T-helper 9 cell (primary cell): ENCODE data around the gene FAM81B.

Experiments
- DNase-seq: peaks from one replicate; pipeline ENCODE4 v3.0.0-alpha.2; 2020

The FAM81B gene

DNA sequence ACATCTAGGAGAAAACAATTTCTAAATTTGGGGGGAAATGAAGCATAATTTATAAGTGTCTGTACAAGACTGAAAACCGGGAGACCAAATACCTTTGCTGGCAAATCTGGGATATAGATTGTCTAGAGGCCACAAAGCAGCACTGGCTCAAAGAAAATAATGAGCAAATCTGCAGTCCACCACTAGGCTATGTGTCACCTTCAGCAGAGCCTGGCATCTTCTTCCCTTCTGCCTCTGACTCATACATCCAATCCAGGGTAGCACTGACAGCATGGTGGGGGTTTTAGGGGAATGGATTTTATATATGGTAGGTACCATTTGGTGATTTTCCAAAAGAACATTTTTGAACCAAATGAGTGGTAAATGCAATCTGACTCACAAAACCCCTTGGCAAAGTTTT, 12.8 kb downstream of the FAM81B start:
- DNase-seq, result no peak

DNA sequence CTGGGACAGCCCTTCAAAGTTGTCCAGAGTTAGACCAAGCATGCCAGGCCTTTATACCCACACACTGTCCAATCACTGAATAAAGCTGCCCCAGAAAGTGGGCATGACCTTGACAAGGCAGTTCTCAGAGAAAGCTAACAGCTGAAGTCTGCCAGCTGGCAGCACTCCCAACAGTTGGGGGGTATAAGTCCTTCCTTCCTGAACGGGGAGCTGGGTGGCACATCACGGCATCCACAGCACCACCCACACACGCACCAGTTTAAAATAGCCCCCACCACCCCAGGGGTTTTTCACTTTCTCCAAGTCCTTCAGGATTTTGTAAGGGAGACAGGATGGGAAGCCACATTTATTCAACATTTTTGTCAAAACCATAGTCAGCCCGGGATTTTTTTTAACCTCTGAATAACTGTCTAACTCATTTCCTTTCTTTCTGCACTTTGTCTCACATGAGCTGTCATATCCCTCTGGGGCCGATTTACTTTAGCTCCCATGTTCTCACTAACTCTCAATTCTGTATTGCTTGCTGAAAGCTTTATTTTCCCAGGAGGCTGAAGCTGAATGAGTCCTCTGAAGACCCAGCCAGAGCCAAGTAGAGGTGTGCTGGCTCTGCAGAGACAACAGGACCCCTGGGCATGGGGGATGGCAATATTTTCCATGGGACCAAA, 15.4 kb downstream of the FAM81B start:
- DNase-seq, result no peak

DNA sequence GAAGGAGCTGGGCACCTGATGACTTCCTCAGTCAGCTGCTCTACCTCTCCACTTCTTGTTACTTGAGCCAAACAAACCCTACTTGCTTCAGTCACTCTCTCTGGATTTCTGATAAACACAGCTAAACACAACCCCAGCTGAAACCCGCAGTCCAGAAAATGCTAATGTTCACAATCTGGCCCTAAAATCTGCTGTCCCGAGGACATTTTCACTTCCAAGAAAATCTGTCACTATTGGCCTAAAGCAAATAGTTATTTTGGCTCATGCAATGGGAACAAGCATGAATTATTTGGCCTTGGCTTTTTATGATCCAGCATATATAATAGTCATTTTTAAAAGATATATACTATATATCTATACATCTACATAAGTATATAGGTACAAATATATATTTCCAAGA, 19.1 kb downstream of the FAM81B start:
- no peak for DNase-seq

DNA sequence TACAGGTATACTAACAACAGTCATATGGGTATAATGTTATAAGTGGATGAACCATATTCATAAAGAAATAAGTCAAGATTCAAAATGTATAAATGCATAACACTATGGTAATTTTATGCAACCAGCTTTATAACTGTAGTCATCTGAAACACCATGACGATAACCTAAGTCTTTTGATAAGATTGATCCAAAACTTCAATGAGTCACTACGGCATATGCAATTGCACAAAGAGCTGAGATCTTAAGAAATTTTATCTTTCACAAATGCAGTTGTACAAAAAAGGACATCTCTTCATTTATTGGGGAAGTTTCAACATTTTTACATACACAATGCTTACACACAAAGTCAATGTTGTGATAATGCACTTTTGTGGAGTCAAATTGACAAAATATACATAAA, 20.3 kb downstream of the FAM81B start:
- no peak for DNase-seq

DNA sequence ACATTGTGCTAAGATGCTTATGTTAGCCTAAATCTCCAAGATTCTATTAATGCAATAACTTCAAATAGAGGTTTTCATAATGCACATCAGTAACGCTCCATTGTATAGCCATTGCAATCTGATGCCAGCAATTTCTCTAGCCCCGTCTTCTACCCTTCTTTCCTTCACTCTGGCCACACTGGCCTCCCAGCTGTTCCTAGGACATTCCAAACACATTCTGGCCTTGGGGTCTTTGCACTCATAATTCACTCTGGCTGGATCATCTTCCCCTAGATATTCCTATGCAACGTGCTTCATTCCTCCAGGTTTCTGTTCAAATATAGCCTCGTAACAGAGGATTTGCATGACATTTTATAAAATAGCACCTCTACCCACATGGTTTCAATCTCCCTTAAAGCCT, 23.3 kb downstream of the FAM81B start:
- DNase-seq, result no peak

DNA sequence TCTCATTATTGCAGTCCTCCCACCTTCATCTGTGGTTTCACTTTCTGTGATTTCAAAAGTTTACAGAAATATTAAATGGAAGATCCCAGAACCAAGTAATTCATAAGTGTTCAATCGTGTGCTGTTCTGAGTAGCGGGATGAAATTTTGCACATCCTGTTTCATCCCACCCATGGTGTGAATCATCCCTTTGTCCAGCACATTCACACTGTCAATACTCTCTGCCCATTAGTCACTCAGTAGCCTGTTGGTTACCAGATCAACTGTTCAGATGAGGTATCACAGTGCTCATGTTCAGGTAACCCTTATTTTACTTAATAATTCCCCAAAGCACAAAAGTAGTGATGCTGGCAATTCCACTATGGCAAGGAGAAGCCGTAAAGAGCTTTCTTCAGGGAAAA, 26.8 kb downstream of the FAM81B start:
- DNase-seq, result no peak

DNA sequence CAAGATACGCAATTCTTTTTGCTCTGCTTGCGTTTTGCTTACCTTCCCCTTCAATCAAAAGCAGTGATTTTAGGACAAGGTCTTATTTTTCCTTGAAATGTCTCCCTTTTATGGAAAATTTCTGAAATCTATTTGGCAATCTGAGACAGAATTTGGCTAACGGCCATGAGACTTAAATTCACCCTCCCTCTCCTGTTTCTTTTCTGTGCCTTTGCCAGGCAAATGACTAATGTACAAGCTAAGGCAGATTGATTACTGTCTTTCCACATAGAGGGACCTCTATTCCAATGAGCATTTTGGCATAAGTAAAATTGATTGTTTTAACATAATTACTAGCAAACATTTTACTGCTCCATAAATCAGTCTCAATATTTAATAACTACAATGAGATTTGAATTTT, 31.7 kb downstream of the FAM81B start:
- no peak for DNase-seq

DNA sequence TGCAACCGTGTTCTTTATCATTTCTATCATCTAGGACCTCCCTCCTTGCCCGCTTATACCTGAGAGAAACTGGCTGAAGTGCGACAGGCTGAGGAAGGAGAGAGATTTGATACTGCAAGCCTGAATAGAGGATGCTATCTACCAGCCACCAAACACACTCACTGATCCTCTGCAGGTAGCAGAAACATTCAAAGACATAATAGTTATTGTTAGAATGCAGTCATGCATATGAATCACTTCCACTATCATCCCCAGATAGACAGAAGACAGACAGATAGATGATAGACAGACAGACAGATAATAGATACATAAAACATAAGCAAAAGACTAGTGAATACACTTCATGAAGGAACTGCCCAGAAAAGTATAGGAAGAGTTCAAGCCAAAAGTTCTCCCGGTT, 32.9 kb downstream of the FAM81B start:
- DNase-seq, result no peak

DNA sequence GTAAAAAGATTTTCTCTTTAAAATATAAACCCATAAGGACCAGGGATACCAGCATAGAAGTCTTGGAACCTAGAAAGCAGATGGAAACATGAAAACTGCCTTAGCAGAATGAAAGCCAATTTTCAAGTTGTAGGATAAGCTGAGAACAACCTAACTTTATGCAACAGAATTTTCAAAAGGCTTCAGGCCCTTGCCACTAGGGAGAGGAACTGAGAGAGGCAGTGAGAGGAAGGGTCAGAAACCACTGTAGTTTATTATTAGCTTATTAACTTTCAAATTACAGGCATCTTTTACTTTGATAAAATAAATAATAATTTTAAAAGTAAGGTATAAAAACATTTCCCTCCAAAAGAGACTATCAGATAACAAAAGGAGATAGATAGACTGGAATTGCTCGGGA, 33.4 kb downstream of the FAM81B start:
- no peak for DNase-seq

DNA sequence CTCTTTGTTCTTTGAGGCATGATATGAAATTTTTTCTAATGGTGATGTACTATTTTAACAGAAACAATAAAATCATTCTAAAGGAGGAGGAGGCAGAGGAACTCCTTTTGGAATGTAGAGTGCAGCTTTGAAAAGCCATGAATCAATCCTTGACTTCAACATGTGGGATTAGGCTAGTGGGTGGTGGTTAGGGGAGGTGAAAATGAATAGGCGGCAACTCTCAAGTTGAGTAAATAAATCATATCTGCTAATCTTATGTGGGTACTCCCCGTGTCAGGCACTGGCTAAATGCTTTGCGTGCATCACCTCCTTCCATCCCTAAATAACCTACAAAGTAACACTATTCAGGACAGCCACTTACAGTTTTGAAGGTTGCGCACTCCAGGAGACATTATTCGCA, 35.1 kb downstream of the FAM81B start:
- DNase-seq, result no peak

DNA sequence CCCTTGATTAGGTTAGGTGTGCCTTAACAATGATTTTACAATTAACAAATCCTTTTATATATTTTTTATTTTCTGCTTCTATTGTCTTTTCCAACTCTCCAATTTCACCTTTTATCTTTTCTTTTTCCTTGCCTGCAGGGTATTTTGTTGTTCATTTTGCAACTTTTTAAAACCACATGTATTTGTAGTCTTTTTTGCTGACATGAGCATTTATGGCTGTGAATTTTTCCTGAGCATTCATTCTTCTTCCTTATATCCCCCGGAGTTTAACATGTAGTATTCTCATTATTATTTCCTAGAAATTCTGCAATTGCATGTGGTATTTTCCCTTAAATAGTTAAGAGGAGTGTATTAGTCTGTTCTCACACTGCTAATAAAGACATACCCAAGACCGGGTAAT, 41.6 kb downstream of the FAM81B start:
- DNase-seq, result no peak

DNA sequence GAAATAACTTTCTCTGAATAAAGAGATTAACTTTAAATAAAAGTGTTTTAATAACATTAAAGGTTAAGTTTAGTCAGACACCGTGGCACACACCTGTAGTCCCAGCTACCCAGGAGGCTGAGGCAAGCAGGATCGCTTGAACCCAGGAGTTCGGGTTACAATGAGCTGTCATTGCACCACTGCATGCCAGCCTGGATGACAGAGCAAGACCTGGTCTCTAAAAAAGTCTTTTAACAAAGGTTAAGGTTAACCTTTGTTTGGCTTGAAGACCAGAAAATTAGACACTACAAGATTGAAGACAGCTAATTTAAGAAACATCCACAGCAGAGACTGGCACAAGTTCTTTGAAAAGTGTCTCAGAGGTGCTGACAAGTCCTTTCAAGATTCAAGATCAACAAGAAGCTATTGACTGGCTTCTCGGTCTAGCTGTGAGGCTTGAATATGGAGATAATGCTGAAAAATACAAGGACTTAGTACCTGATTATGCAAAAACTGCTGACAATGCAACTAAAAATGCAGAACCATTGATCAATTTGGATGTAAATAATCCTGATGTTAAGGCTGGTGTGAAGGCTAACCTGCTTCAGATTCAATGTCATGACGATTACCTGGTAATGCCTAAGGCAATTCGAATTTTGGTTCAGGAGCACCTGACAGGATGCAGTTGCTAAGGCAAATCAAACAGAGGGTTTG, 48.8 kb downstream of the FAM81B start:
- DNase-seq, result no peak

DNA sequence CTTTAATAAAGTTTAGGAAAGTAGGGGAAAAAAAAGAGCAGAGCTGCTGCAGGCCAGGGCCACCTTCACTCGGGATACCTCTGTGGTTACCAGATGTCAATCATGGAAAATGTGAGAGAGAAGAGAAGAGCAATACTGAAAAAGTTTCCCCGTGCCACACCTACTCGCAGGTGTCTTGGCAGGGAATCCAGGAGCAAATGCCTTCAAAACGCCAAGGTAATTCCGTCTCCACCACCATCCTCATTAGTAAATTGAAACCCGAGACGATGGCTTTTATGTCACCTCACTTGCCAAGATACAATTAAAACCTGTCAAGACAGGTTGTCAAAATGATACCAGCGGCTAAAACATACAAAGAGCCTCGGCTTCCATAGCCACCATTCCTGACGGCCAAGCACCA, 49.7 kb downstream of the FAM81B start:
- DNase-seq, result no peak

DNA sequence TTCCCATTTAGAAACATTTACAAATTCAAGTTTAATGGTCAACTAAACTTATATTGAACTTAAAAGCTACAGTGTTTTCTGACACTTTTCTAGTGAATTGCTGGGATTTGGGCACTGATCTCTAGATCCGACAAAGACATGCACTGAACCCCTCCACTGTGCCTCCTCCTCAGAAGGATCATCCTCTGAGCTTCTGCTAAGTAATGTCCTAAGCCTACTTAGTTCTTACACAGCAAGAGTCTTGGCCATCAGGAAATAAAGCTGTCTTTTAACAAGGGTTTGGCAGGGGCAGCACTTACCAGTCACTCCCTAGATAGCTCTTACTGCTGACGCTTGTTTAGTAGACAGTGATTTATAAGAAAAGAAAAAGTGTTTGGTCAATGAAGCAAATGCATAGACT, 50.5 kb downstream of the FAM81B start:
- DNase-seq, result no peak

DNA sequence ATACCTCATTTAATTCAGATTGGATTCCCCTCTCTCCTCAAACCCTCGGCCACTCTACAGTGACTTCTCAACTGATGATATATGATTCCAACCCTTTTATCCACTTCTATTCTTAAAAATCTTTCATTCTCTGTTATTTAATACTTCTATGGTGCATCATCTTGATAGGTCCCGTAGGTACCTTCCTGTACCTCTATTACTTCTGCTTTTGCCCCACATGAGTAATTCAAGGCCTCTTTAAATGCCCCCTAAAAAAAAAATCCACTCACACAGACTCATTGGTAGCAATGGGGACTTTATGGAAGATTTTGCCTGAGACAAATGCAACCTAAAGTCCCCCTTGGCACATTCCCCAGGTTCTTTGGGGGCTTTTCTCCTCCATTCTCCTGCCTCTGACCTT, 54.3 kb downstream of the FAM81B start:
- no peak for DNase-seq

DNA sequence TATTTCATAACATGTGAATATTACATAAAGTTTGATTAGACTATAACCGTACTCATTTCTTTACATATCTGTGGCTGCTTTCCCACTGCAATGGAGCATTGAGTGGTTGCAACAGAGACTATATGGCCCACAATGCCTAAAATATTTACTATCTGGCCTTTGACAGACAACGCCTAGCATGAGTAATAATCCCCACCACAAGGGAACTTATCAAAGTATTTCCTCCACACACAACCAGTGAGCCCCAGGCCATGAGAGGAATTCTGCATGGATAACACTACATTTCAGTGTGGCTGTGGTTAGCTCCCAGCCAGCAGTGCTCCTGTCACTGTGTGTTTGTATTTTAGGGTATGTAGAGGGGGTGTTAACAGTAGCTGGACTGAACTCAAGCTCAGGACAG, 54.8 kb downstream of the FAM81B start:
- no peak for DNase-seq

DNA sequence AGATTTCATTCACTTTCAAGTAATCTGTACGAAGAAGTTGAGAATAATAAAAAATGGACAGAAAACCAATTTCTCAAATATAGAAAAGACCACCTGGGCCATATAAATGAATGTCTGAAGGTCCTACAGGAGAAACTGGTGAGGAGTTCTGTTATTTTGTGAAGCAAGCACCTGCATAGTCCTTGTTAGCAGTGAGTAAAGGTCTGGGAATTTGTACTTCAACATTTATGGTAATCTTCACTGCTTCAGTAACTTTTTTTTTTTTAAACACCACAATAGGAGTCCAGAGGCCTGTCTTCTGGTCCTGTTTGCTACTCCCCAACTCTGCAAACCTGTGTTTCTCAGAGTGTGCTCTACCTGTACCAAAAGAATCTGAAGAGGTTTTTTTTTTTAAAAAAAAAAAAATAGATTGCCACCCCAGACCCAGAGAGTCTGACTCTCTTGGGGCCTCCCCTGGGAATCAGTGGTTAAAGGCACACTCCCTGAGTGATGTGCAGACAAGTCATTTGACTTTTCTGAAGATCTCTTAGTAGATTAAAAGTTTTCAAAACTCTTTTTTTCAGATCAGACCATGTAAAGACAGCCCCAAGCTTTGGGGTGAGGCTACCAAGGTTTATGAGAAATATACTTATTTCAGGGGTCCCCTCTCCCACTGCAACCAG, 55.5 kb downstream of the FAM81B start:
- no peak for DNase-seq

DNA sequence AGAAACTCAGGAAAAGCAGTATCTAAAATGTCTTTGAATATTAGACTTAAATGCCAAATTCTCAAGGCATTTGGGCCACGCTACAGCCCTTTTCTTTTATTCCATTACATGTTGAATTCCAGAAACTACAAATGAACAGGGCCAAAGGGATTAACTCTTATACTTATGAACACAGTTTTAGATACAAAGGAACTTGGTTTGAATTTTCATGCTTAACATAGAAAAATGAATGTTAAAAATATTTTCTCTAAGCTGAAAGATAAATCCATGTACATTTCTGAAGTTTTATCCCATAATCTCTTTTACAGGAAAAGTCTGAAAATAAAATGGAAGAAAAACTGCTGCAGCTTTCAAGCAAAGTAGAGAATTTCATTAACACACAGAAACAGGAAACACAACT, 56.8 kb downstream of the FAM81B start:
- DNase-seq, result no peak

DNA sequence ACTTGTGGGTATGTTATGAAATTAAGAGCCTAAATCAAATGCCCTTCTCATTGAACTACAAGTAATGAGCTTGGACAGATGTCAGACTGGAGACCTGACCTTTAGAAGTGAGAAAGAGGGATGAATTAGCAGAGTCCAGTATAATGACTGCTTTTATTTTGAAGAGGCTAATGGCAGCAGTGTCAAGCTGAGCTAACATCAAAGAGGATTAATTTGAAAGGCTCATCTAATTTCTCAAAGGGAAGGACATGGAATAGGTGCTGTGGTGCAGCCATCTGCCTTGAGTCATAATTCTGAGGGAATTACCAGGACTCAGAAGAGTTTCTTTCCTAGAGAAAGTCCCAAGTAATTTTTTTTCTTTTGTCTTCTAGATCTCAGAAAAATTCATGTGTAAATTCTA, 57.6 kb downstream of the FAM81B start:
- no peak for DNase-seq

DNA sequence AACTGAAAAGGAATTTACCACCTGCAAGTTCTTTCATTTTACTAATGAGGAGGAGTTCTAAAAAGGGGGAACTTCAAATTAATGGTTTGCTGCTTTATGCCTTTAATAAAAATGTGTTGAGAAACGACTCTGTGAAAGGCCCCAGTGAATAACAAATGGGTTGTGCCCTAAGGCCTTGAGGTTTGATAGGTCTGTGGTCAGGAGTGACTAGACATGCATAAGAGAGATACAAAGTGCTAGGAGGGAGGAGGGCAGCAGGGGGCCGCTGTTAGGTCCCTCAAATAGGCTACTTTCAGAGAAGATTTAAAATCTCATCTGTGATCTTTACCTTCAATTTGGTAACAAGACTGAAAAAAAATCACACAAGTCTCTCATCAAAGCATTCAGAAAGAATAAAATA, 58.3 kb downstream of the FAM81B start:
- no peak for DNase-seq

DNA sequence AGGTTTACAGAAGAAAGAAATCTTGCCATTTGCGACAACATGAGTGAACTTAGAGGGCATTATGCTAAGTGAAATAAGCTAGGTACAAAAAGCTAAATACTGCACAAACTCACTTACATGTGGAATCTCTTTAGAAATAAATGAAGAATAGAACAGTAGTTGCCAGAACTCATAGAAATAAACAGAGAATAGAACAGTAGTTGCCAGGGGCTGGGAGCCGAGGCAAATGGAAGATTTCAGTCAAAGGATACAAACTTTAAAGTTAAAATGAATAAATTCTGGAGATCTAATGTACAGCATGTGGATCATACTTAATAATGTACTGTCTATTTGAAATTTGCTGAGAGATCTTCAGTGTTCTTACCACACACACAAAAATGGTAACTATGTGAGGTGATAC, 63.4 kb downstream of the FAM81B start:
- no peak for DNase-seq

DNA sequence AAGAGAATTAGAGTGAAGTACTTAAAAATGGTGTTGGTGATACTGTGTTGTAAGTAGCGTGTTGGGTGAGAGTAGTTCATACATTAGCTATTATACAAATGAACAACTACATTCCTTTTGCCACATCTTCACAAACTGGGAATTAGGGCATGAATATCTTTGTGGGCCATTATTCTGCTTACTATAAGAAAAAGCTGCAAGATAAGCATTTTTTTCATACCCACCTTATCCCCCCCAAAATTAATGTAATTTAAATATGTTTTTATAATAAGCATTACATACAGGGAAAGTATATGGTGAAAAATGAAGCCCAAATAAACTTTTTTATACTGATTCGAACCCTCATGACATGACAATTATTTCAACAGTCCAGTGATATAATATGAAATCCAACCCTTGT, 69.5 kb downstream of the FAM81B start:
- no peak for DNase-seq

DNA sequence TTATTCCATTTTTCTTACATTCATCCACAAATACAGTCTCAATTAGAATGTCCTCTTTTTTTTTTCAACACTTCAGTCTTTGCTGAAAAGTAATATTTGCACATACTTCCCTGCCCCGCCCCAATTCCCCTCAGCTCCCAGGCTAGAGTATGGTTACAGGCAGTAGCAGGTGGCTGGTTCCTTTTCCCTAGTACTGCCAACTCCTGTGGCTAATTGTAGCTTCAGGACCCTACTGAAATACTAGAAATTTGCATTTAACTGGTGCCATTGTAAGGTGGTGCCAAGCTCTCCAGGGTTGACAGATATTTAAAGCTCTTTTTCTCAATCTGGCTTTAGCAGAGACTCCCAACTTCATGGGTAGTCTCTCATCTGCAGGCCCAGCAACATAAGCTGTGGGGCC, 80.3 kb downstream of the FAM81B start:
- DNase-seq, result no peak

DNA sequence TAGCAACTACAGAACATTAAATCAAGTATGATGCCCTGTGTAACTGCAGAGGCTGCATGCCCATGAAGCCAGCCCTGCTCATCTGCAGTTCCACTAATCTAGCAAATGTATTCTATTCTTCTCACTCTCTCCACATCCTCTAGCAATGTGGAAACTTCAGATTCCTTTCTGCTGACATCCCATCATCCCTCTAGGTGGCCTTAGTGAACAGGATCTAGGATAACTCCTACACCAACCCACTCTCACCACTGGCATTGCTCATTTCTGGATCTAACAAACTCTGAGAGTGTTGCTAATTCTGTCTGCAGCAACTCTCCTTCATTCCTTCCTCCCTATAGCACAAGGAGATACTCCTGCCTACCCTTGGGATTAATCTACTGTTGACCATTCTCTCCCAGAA, 80.8 kb downstream of the FAM81B start:
- DNase-seq, result no peak

DNA sequence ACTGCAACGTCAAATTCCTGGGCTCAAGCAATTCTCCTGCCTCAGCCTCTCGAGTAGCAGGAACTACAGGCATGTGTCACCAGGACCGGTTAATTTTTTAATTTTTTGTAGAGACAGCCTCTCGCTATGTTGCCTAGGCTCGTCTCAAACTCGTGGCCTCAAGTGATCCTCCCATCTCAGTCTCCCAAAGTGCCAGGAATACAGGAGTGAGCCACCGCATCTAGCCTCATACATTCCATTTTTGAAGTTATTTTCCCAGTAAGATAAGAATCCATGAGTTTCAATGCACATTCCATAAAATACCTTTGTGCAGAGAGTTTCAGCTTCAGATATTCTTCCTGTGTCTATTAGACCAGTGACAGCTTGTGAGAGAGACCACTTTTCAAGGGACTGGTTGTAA, 93.3 kb downstream of the FAM81B start:
- DNase-seq, result no peak
